Left cardiac atrium (tissue), 4 donors: ENCODE results near the gene SHCBP1L. TPM values are rescaled to one million over a fixed set of nuclear protein-coding genes. Genes with fewer than 3 reads are reported as not detected.
"Not testable (repeated sequence)": the region's sequence is repeated elsewhere in the genome, so short reads cannot be mapped to it uniquely, and the experiment has no call there.

ENCODE experiments used
- ATAC-seq, 2 donors: fragments of 200-7000 bp; cut with Tn5 transposase; one replicate each; pipeline ENCODE4 v1.9.1; 2020; ENCODE audit warnings: mild to moderate bottlenecking in 2 of 2, moderate library complexity in 2 of 2
- DNase-seq: peaks from one replicate; pipeline ENCODE4 v3.0.0-alpha.2; 2020
- intact Hi-C, 2 donors: fragments of 100-400 bp; cut with DNase I; formaldehyde crosslinking; loops; one replicate each; pipeline versions ENCODE4 v1.14.1 to v1.15.1; 2022 to 2023
- total RNA-seq, 2 donors: library from RNA; stranded (reverse); fragmentation: NEBNext Ultra II Directional; extraction: Animal tissue kit (Norgen Biotek cat#: 25700); gene quantifications; one replicate each; pipeline ENCODE4 v1.2.1, GENCODE V29; 2021
- donor health status: DM: no; HTN: yes; CAD: no.
- donor health status: DM: no; HTN: yes; CAD: no; lungs with severe emphysema.
- donor health status: DM: yes; HTN: yes; CAD: no.
- donor health status: Dilated cardiomyopathy.

Gene SHCBP1L
- total RNA-seq, 2 donors from 2014 or later = not detected

GRCh38 chr1:182917378-182917777, 35.6 kb downstream of the SHCBP1L start:
- intact Hi-C loops = no loop called here
- DNase-seq (no peak), ATAC-seq (no peak)

GRCh38 chr1:182913401-182913800, 39.6 kb downstream of the SHCBP1L start:
- no peak for DNase-seq
- ATAC-seq = no peak
- intact Hi-C loops = no loop called here

- DNase-seq = no peak
- ATAC-seq = no peak
- intact Hi-C loops = no loop called here
Observed at GRCh38 chr1:182910143-182910542, 42.8 kb downstream of the SHCBP1L start.

GRCh38 chr1:182909578-182909977, 43.4 kb downstream of the SHCBP1L start:
- DNase-seq (no peak), ATAC-seq (no peak)
- intact Hi-C loops = no loop called here

GRCh38 chr1:182905321-182905720, 47.6 kb downstream of the SHCBP1L start:
- no peak for DNase-seq
- no peak for ATAC-seq
- intact Hi-C loops = no loop called here

GRCh38 chr1:182901946-182902345, 51.0 kb downstream of the SHCBP1L start:
- ATAC-seq, DNase-seq, intact Hi-C loops: not testable (repeated sequence)

- DNase-seq (no peak), ATAC-seq (no peak)
- intact Hi-C loops = no loop called here
Observed at GRCh38 chr1:182897696-182898095, 55.3 kb downstream of the SHCBP1L start.

GRCh38 chr1:182890927-182891610, 61.9 kb downstream of the SHCBP1L start:
- ATAC-seq (no peak), DNase-seq (no peak)
- intact Hi-C loops = no loop called here

GRCh38 chr1:182889997-182890396, 63.0 kb downstream of the SHCBP1L start:
- intact Hi-C loops = no loop called here
- ATAC-seq = peak in 1 of 2 donors; percentile 19

GRCh38 chr1:182888736-182889531, 64.0 kb downstream of the SHCBP1L start:
- DNase-seq = no peak
- ATAC-seq = peak in 1 of 2 donors; percentile 15
- intact Hi-C loops = no loop called here

More at GRCh38 chr1:182889997-182890396, 63.0 kb downstream of the SHCBP1L start:
- no peak for DNase-seq

GRCh38 chr1:182886985-182887384, 66.0 kb downstream of the SHCBP1L start:
- intact Hi-C loops = no loop called here
- ATAC-seq = no peak

GRCh38 chr1:182885591-182885990, 67.4 kb downstream of the SHCBP1L start:
- intact Hi-C loops = no loop called here
- ATAC-seq (no peak), DNase-seq (no peak)

More at GRCh38 chr1:182886985-182887384, 66.0 kb downstream of the SHCBP1L start:
- DNase-seq = no peak

GRCh38 chr1:182884872-182885271, 68.1 kb downstream of the SHCBP1L start:
- no peak for ATAC-seq
- intact Hi-C loops = no loop called here

GRCh38 chr1:182877842-182878241, 75.1 kb downstream of the SHCBP1L start:
- no peak for DNase-seq
- intact Hi-C loops = no loop called here
- ATAC-seq = no peak

More at GRCh38 chr1:182884872-182885271, 68.1 kb downstream of the SHCBP1L start:
- no peak for DNase-seq

GRCh38 chr1:182877331-182877730, 75.6 kb downstream of the SHCBP1L start:
- intact Hi-C loops = no loop called here
- no peak for DNase-seq
- no peak for ATAC-seq

GRCh38 chr1:182875889-182876288, 77.1 kb downstream of the SHCBP1L start:
- no peak for DNase-seq
- intact Hi-C loops = no loop called here
- no peak for ATAC-seq

- DNase-seq = no peak
- ATAC-seq = no peak
- intact Hi-C loops = no loop called here
Observed at GRCh38 chr1:182872881-182873280, 80.1 kb downstream of the SHCBP1L start.

GRCh38 chr1:182869241-182869666, 83.7 kb downstream of the SHCBP1L start:
- intact Hi-C loops = no loop called here
- ATAC-seq (no peak), DNase-seq (no peak)

- ATAC-seq (no peak), DNase-seq (no peak)
- intact Hi-C loops = no loop called here
Observed at GRCh38 chr1:182867861-182868260, 85.1 kb downstream of the SHCBP1L start.

- ATAC-seq (no peak), DNase-seq (no peak)
- intact Hi-C loops = no loop called here
Observed at GRCh38 chr1:182863940-182864339, 89.0 kb downstream of the SHCBP1L start.
